ENCODE data around the gene ADAMTSL2.
A peak's percentile ranks its signal among the peaks of the same experiment; 100 is the strongest.

ADAMTSL2 gene

GRCh38 chr9:133595910-133596309 lies 61.4 kb downstream of the ADAMTSL2 start:
- TF ChIP-seq YY1 (IDR thresholded peaks at IDR 0.05; ENCODE audit: low read depth) (no peak), MAX (IDR thresholded peaks at IDR 0.05) (no peak), FOXM1 (IDR thresholded peaks at IDR 0.05; ENCODE audit: borderline replicate concordance, low read depth) (no peak), ZBTB7A (IDR thresholded peaks at IDR 0.05; ENCODE audit: low read depth) (no peak), CEBPB (IDR thresholded peaks at IDR 0.05) (no peak), USF1 (IDR thresholded peaks at IDR 0.05) (no peak), EP300 (IDR thresholded peaks at IDR 0.05; ENCODE audit: borderline replicate concordance) (no peak)

GRCh38 chr9:133597316-133597957 lies 62.9 kb downstream of the ADAMTSL2 start:
- TF ChIP-seq USF1 (IDR thresholded peaks at IDR 0.05) (peak; percentile 23; the same call in 1 of the 2 replicates), RAD21 (IDR thresholded peaks at IDR 0.05; ENCODE audit: low read depth) (no peak)

- TF ChIP-seq TCF12 (IDR thresholded peaks at IDR 0.05; ENCODE audit: low read depth), result no peak
- TF ChIP-seq MAX (IDR thresholded peaks at IDR 0.05), result no peak
- no peak for TF ChIP-seq TEAD4 (IDR thresholded peaks at IDR 0.05)
- no peak for TF ChIP-seq NFIC (IDR thresholded peaks at IDR 0.05)
Observed at GRCh38 chr9:133598978-133599377, 64.5 kb downstream of the ADAMTSL2 start.

- TF ChIP-seq YY1 (IDR thresholded peaks at IDR 0.05; ENCODE audit: low read depth) (no peak), CEBPB (IDR thresholded peaks at IDR 0.05) (no peak), TCF12 (IDR thresholded peaks at IDR 0.05; ENCODE audit: low read depth) (no peak), REST (IDR thresholded peaks at IDR 0.05; ENCODE audit: low read depth) (no peak), EGR1 (IDR thresholded peaks at IDR 0.05) (no peak), CREB1 (IDR thresholded peaks at IDR 0.05; ENCODE audit: low read depth) (no peak), EP300 (IDR thresholded peaks at IDR 0.05; ENCODE audit: borderline replicate concordance) (no peak), USF1 (IDR thresholded peaks at IDR 0.05) (no peak), MAX (IDR thresholded peaks at IDR 0.05) (no peak), ZBTB7A (IDR thresholded peaks at IDR 0.05; ENCODE audit: low read depth) (no peak), TEAD4 (IDR thresholded peaks at IDR 0.05) (no peak), TAF1 (IDR thresholded peaks at IDR 0.05; ENCODE audit: low read depth) (no peak), FOXM1 (IDR thresholded peaks at IDR 0.05; ENCODE audit: borderline replicate concordance, low read depth) (no peak), RAD21 (IDR thresholded peaks at IDR 0.05; ENCODE audit: low read depth) (no peak), NFIC (IDR thresholded peaks at IDR 0.05) (no peak)
Observed at GRCh38 chr9:133599470-133600173, 65.1 kb downstream of the ADAMTSL2 start.

- TF ChIP-seq TCF12 (IDR thresholded peaks at IDR 0.05; ENCODE audit: low read depth), result no peak
Observed at GRCh38 chr9:133600739-133601138, 66.2 kb downstream of the ADAMTSL2 start.

GRCh38 chr9:133601746-133602145 lies 67.2 kb downstream of the ADAMTSL2 start:
- TF ChIP-seq REST (IDR thresholded peaks at IDR 0.05; ENCODE audit: low read depth) (no peak), TEAD4 (IDR thresholded peaks at IDR 0.05) (no peak), RAD21 (IDR thresholded peaks at IDR 0.05; ENCODE audit: low read depth) (no peak), TAF1 (IDR thresholded peaks at IDR 0.05; ENCODE audit: low read depth) (no peak), CEBPB (IDR thresholded peaks at IDR 0.05) (no peak), CREB1 (IDR thresholded peaks at IDR 0.05; ENCODE audit: low read depth) (no peak), NFIC (IDR thresholded peaks at IDR 0.05) (no peak), FOXM1 (IDR thresholded peaks at IDR 0.05; ENCODE audit: borderline replicate concordance, low read depth) (no peak), USF1 (IDR thresholded peaks at IDR 0.05) (no peak), ZBTB7A (IDR thresholded peaks at IDR 0.05; ENCODE audit: low read depth) (no peak), EGR1 (IDR thresholded peaks at IDR 0.05) (no peak), TCF12 (IDR thresholded peaks at IDR 0.05; ENCODE audit: low read depth) (no peak), YY1 (IDR thresholded peaks at IDR 0.05; ENCODE audit: low read depth) (no peak), MAX (IDR thresholded peaks at IDR 0.05) (no peak)
